A172 (cell line): ENCODE data around the gene SLC16A1. TPM values are rescaled to one million over a fixed set of nuclear protein-coding genes. Genes with fewer than 3 reads are reported as not detected.

Experiments
- DNase-seq: peaks from one replicate; pipeline ENCODE4 v3.0.0-alpha.2; 2015; ENCODE audit warnings: low spot score
- total RNA-seq: library from RNA; depleted of rRNA; stranded (reverse); fragments of >200 nt; shearing (Covaris generic); gene quantifications from 2 replicates; pipeline ENCODE4 v1.2.3, GENCODE V29; 2014; rRNA removed

The SLC16A1 gene
- total RNA-seq, 1 experiment from 2014 or later = 104 TPM

- no peak for DNase-seq
These were observed 73.7 kb downstream of the SLC16A1 start for GRCh38 chr1:112882271-112882744.

GRCh38 chr1:112881742-112882127 is 74.3 kb downstream of the SLC16A1 start:
- no peak for DNase-seq

DNA sequence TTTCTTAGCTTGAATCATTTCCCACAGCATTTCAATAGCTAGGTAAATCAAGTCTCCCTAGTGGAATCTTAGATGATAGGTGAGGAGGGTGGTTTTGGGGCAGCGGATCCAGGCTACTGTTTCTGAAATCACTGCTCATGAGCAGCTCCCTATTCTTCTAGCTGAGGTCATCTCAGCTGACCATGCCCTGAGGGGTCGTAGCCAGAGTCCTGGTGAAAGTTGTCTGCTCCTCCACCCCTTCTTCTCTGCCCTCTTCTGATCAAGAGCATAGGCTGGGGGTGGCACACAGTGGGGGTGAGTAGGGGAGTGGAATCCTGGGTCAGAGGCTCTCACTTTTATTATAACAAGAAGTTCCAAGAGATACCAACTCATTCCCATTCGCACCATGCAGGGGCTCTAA is 76.2 kb downstream of the SLC16A1 start:
- no peak for DNase-seq

GRCh38 chr1:112878321-112878720 is 77.7 kb downstream of the SLC16A1 start:
- no peak for DNase-seq

- DNase-seq = no peak
These were observed 78.2 kb downstream of the SLC16A1 start for GRCh38 chr1:112877750-112878149.

DNA sequence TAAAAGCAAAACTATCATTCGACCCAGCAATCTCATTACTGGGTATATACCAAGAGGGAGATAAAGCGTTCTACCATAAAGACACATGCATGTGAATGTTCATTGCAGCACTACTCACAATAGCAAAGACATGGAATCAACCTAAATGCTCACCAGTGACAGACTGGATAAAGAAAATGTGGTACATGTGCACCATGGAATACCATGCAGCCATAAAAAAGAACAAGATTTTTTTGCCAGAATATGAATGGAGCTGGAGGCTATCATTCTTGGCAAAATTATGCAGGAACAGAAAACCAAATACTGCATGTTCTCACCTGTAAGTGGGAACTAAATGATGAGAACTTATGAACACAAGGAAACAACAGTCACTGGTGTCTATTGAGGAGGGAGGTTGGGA is 79.7 kb downstream of the SLC16A1 start:
- no peak for DNase-seq

GRCh38 chr1:112872551-112872962 is 83.4 kb downstream of the SLC16A1 start:
- no peak for DNase-seq

DNA sequence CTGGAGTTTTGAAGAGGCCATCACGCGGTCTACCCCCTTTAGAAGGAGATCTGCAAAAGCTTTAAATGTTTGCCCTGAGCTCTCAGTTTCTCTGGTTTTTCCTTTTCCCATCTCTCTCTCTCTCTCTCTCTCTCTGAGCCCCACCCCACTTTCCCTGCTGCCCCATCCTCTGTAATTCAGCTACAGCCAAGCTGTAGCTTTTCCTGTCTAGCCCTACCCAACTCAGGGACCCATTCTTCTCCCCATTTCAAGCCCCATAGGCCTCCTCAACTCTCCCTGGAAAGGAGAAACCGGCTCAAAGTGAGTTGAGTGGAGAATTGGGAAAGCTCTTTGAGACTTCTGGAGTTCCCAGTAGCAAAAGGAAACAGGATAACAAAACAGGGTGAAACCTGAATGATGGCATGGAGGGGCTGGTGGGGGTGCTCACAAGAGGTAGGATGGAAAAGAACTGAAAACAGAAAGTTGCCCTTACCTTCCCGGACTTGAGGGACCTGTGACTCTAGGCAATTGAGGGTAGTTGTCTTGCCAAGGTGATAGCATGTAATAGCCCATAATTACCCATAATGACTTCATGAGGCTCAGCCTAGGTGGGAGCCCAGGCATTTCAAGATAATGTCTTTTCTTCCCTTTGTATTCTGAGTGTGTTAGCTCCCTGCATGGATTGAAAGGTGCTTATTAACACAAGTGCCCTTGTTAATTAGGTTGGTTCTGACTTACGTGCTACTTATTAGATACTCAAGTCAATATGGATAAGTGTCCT is 84.9 kb downstream of the SLC16A1 start:
- DNase-seq = no peak

GRCh38 chr1:112869895-112870294 is 86.1 kb downstream of the SLC16A1 start:
- no peak for DNase-seq

DNA sequence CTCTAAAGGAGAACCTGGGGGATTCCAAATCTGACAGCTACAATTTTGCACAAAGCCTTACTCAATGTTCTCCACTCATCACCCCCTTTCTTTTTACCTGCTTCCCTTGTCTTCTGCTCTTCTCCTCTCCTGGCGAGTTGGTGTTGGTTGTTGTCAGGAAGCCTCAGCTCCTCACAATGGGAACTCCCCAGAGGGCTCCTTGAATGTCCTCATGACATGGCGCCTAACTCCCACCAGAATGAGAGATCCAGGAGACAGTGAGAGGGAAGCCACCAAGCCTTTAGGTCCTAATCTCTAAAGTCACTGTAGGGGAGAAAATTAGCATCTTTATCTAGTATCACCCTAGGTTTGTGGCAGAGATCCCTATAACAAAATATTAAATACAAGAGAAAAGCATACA is 87.8 kb downstream of the SLC16A1 start:
- no peak for DNase-seq

- no peak for DNase-seq
These were observed 89.0 kb downstream of the SLC16A1 start for GRCh38 chr1:112866981-112867380.

DNA sequence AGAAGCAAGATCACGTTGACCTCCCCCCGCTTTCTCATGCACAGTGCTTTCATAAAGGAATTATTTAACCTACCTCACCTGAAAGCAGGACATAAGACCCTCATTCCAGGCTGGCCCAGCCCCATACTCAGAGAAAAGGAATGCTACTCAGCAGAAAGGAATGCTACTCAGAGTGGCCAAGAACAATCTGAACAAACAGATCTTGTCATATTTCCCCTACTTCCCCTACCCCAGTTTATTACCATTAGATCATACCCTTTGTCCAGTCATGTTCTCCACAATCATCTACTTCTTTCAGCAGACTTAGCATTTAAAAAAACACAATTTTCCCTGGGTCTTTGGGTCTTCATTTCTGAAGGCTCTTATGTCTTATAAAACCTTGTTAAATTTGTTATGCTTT is 89.8 kb downstream of the SLC16A1 start:
- DNase-seq = peak; percentile 65

DNA sequence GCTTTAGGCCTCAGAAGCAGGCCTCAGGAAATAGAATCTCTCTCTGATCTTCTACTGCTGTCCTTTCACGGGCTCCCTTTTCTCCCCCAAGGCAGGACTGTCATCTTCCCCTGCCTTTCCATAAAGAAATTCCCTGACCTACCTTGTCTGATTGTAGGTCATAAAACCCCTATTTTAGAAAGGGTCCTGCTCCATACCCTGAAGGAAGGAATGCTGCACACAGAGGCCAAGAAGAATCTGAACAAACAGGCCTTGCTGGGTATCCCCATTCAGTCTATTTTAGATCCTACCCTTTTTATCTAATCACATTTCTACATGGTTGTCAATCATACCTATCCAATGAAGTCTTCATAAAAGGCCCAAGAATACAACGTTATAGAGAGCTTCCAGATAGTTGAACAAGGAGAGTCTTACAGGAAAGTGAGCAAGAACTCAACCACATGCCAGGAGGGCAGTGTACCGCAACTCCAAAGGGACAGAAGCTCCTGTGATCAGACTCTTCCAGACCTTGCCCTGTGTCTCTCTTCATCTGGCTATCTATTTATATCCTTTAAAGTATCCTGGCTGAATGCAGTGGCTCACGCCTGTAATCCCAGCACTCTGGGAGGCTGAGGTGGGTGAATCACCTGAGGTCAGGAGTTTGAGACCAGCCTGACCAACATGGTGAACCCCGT is 93.1 kb downstream of the SLC16A1 start:
- no peak for DNase-seq

Other genes starting within 250 kb of the SLC16A1 start
- gene RHOC, start 249.1 kb downstream of the SLC16A1 start, total RNA-seq = 454 and 553 TPM in 2 replicates
- gene PPM1J, start 240.9 kb downstream of the SLC16A1 start, total RNA-seq = 0.36 and 0.53 TPM in 2 replicates
- 5.1 and 6.3 TPM in 2 replicates for gene LRIG2, start 117.0 kb upstream of the SLC16A1 start, total RNA-seq